ENCODE data around the gene MCAT.

Gene MCAT

GRCh38 chr22:43172191-43172590, 29.0 kb upstream of the MCAT start:
- no peak for DNase-seq

- no peak for DNase-seq
These were observed 28.4 kb upstream of the MCAT start for GRCh38 chr22:43171607-43172006.

GRCh38 chr22:43171019-43171491, 27.9 kb upstream of the MCAT start:
- DNase-seq, result no peak

DNA sequence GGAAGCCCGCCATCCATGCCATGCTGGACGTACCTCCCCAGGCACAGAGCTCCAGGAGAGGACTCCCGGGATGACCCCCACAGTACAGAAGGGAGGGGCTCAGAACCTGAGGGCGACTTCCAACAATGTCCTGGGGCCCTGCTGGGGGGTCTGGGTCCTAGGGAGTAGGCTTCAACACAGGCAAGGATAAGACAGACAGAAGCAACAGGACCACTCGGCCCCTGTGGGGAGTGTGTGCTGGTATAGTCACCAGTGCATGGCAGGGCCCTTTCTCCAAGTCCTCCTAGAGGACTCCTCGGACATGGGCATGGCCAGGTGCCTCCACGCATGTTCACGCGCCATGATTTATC, 26.9 kb upstream of the MCAT start:
- DNase-seq, result no peak

DNA sequence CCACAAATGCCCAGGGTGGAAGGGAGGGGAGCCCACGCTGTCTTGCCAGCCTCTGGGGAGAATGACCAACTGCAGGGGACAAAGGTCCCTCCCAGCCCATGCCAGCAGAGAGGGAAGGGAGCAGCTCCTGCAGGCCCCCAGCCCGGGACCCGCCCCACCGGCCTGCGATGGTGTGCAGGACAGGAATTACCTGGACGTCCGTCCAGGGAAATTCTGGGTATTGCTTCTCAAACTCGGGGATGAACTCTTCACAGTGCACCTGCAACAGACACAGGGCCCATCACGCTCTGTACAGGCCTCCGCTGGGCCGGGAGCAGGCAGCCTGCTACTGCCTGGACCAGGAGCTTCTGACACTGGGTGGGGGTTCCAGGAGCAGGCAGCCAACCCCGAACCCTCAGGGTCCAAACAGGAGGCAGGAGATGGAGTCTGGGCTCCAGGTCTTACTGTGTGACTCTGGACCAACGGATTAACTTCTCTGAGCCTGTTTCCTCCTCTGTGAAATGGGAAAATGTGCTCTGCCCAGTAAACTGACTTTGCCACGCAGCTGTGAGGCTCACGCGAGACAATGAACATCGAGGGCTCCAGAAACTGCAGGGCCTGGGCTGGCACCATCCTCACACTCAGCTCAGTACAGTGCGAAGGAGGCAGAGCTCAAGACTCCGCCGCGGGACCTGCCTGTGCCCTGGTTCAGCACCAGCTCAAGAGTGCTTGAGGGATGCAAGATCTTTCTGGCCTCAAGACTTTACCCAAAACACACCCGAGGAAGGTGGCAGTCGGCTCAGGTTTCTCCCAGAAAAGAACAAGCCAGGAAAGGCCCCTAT, 26.3 kb upstream of the MCAT start:
- no peak for DNase-seq

DNA sequence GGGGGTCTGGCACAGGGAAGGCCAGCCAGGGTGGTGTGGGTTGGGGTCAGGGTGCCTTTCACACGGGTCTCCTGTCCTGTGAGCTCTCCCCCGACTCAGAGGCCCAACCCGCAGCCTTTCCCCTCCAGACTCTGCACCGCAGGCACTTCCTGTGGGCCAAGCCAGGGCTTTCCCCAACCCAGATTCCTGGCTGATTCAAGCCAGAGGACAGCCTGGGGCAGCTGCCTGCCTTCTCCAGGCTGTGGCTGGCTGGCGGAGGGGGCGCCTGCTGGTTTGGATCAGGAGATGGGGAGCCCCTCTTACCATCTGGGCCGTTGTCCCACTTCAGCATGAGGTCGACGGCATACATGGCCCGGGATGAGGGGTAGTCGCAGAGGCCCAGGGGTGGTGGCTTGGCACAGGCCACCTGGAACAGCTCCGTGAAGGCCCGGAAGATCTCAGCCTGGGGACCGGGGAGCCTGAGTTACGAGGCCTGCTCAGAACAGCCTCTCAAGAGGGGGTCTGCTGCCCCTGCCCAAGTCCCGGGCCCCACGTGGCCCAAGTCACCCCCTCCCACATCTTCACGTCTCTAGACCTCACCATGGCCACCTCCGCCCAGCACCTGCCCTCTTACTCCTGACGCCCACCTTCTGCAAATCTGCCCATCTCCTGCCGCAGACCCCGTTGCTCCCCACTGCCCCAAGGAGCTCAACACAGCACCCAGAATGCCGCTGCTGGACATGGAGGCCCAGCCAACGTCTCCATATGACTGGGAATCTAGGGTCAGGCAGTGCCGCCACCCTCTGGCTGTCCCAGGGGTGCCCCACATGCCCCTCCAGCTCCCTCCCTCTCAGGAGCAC, 25.5 kb upstream of the MCAT start:
- no peak for DNase-seq

- no peak for DNase-seq
These were observed 23.9 kb upstream of the MCAT start for GRCh38 chr22:43167001-43167589.

GRCh38 chr22:43166132-43166930, 23.1 kb upstream of the MCAT start:
- no peak for DNase-seq

- no peak for DNase-seq
These were observed 21.4 kb upstream of the MCAT start for GRCh38 chr22:43164636-43165035.

GRCh38 chr22:43163241-43163795, 20.1 kb upstream of the MCAT start:
- DNase-seq, result no peak

GRCh38 chr22:43162412-43163150, 19.4 kb upstream of the MCAT start:
- no peak for DNase-seq

DNA sequence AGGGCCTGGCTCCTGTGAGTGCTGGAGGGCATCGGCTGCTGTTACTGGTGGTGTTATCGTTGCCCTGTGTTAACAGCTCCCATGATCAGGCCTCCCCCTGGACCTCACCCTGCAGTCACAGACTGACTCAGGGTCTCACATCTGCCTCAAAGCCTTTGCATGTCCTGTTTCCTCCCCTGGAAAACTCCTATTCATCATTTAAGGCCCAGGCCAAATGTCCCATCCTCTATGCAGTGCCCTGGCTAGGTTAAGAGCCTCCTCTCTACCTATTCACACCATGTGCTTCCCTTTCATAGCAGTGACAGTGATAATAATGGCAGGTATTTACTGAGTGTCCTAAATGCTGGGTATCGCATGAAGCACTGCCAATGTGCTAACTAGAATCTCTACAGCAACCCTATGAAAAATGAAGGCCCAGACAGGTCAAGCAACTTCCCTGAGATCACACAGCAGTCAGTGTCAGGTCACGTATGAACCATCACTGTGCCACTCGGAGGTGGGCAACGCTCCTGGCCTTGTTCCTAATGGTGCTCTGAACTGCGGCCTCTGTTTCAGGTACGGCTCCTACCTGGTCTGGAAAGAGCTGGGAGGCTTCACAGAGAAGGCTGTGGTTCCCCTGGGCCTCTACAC, 17.4 kb upstream of the MCAT start:
- DNase-seq, result no peak

GRCh38 chr22:43159484-43160178, 16.4 kb upstream of the MCAT start:
- no peak for DNase-seq

GRCh38 chr22:43158778-43159483, 15.7 kb upstream of the MCAT start:
- no peak for DNase-seq

DNA sequence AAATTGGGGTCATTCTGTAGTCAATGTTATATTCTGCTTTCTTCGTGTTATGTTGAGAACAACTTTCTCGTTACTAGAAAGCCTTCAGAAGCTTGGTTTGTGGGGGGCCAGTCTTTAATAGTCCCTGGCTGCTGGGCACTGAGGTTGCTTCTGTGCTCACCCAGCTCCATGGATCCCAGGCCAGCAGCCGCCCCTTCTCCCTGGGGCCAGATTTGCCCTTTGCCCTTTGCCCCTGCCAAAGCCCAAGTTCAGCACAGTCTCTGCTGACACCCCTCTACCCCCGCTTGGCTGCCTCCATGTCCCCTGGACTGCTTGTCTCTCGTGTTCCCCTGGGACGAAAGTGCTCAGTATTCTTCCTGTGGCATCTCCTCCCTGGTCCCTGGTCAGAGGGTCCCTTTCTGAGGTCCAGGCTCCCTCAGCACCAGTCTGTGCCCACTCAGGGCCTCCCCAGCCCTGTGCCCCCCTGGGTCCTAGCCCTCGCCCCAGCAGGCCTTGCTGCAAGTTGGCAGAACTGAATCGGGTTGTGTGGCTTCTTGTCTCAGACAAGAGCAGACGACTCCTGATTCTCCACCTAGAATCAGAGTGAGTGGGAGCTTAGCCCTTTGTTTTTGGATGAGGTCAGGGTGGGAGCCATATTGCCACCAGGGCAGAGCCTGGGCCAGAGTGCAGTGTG, 14.8 kb upstream of the MCAT start:
- DNase-seq, result no peak

GRCh38 chr22:43156413-43156812, 13.2 kb upstream of the MCAT start:
- no peak for DNase-seq

GRCh38 chr22:43155789-43156188, 12.6 kb upstream of the MCAT start:
- DNase-seq, result no peak

- no peak for DNase-seq
These were observed 11.8 kb upstream of the MCAT start for GRCh38 chr22:43154887-43155536.

- DNase-seq, result no peak
These were observed 10.7 kb upstream of the MCAT start for GRCh38 chr22:43153899-43154298.
